A549 (cell line): Measurements from ENCODE around the gene QDPR.

Experiments
- CHD2 ChIP-seq: fragments of 150-350 bp; IDR thresholded peaks from 2 replicates; pipeline ENCODE4 v1.6.1; 2014; ENCODE audit warnings: low read length; ENCODE audit not compliant: partially characterized antibody
- CHD4 ChIP-seq: fragments of 200-600 bp; sonication (generic); IDR thresholded peaks from 2 replicates; pipeline ENCODE4 v1.6.1; 2016; ENCODE audit warnings: antibody characterized with exemption, mild to moderate bottlenecking, borderline replicate concordance
- CTCF ChIP-seq: fragments of >200 bp; sonication (Bioruptor Twin); formaldehyde crosslinking; IDR thresholded peaks from 3 replicates; pipeline ENCODE4 v1.5.1; 2016
- EP300 ChIP-seq, 2 experiments: fragments of >200 bp; sonication (Bioruptor Twin); formaldehyde crosslinking; IDR thresholded peaks; 2 replicates in 1 of 2; 3 replicates in 1 of 2; pipeline ENCODE4 v1.6.1; 2016 to 2017
- ESRRA ChIP-seq: fragments of 150-350 bp; IDR thresholded peaks from 2 replicates; pipeline ENCODE4 v1.6.1; 2014; ENCODE audit warnings: mild to moderate bottlenecking, low read length, borderline replicate concordance
- FOSL2 ChIP-seq, 2 experiments: fragments of 450-650 bp in 1 of 2; fragments of >200 bp in 1 of 2; sonication (Bioruptor Twin) in 1 of 2; formaldehyde crosslinking; IDR thresholded peaks; 2 replicates each; pipeline versions ENCODE4 v1.5.0 to v1.6.1; 2016 to 2020; ENCODE audit warnings: mild to moderate bottlenecking in 1 of 2, moderate library complexity in 1 of 2
- HES2 ChIP-seq: fragments of >200 bp; sonication (Bioruptor Twin); formaldehyde crosslinking; IDR thresholded peaks from 2 replicates; pipeline ENCODE4 v1.6.1; 2016
- MAX ChIP-seq: IDR thresholded peaks from 2 replicates; pipeline ENCODE4 v1.6.1; 2012
- MYC ChIP-seq: IDR thresholded peaks from 2 replicates; pipeline ENCODE4 v1.6.1; 2012; ENCODE audit warnings: mild to moderate bottlenecking, inconsistent platforms, low read length, improper control_type of control experiment, borderline replicate concordance
- POLR2A ChIP-seq: IDR thresholded peaks from 2 replicates; pipeline ENCODE4 v1.6.1; 2012; ENCODE audit warnings: mild to moderate bottlenecking, low read length
- TP53 ChIP-seq: fragments of 250-450 bp; sonication (Bioruptor Pico); IDR thresholded peaks from 2 replicates; pipeline ENCODE4 v1.5.0; 2021; ENCODE audit warnings: mild to moderate bottlenecking, moderate library complexity
- USF2 ChIP-seq: fragments of 450-650 bp; IDR thresholded peaks from 2 replicates; pipeline ENCODE4 v1.6.1; 2014; ENCODE audit warnings: antibody characterized with exemption
- ZSCAN20 ChIP-seq: fragments of 250-450 bp; sonication (Bioruptor Pico); IDR thresholded peaks from 2 replicates; pipeline ENCODE4 v1.8.0; 2022; ENCODE audit warnings: mild to moderate bottlenecking, moderate library complexity

GRCh38 chr4:17556498-17556897 is 44.6 kb upstream of the QDPR start:
- TF ChIP-seq FOSL2 (IDR thresholded peaks at IDR 0.05) (no peak), FOSL2 (CRISPR knock-in tag; IDR thresholded peaks at IDR 0.05) (no peak), CHD2 (no peak), ESRRA (no peak), CTCF (no peak), MAX (no peak), MYC (no peak), ZSCAN20 (CRISPR knock-in tag) (no peak), USF2 (no peak), CHD4 (no peak), TP53 (CRISPR knock-in tag) (no peak), HES2 (no peak), POLR2A (no peak), EP300 (IDR thresholded peaks at IDR 0.05) (no peak)
